Stimulated activated CD8-positive, alpha-beta memory T cell treated with anti-CD3 and anti-CD28 coated beads, Interleukin-4, amount 100 ng/mL, for 1 hour (primary cell): ENCODE data around the gene ULBP3.
"Not testable (repeated sequence)": the region's sequence is repeated elsewhere in the genome, so short reads cannot be mapped to it uniquely, and the experiment has no call there.

Experiments used
- DNase-seq, 2 donors: peaks; one replicate each; pipeline ENCODE4 v3.0.0-alpha.2; 2020; ENCODE audit warnings: low read depth in 2 of 2, low spot score in 1 of 2

The ULBP3 gene

DNA sequence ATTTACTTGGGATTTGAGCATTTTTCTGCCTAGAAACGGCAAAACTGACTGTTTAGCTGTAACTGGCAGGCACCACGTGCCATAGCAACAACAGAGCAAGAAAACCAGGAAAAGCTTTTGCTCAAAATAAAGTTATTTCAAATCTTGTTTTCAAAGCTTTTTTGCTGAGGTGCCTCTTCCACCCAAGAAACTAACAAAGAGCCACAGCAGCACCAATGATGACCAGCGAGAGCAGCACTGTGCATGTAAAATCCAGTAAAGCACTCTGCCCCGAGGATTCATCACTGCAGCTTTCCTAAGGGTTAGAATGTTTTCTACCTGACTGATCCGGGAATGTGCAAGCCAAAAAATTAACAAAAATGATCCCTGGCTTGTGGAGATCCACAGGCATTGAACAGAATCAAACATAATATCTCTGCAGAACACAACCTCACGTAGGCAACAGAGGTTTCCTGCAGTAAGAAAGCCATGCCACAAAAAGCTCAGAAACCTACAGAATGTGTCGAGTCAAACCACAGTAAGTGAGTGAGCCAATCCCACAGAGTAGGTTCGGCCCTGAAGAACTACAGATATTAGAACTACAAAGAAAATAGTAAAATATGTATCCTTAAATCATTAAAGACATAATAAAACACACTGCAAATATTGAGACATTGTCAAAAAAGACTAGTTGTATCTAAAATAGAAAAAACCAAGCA is 7.4 kb upstream of the ULBP3 start:
- no peak for DNase-seq

DNA sequence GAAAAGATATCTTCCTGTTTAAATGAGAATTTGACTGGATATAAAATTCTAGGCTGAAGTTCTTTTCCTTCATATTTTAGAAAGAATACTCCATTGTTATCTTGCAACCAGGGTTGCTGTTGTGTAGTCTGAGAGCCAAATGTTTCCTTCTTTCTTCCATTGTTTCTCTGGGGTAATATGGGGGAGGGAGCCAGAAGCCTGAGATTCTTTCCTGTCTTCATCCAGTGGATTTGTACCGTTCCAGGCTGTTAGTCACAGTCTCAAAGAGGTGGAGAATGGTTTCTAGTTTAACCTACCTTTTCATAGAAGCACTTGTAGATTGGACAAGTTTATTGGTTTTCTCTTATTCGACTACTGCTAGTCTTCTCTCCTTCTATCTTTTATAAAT is 6.1 kb upstream of the ULBP3 start:
- no peak for DNase-seq

DNA sequence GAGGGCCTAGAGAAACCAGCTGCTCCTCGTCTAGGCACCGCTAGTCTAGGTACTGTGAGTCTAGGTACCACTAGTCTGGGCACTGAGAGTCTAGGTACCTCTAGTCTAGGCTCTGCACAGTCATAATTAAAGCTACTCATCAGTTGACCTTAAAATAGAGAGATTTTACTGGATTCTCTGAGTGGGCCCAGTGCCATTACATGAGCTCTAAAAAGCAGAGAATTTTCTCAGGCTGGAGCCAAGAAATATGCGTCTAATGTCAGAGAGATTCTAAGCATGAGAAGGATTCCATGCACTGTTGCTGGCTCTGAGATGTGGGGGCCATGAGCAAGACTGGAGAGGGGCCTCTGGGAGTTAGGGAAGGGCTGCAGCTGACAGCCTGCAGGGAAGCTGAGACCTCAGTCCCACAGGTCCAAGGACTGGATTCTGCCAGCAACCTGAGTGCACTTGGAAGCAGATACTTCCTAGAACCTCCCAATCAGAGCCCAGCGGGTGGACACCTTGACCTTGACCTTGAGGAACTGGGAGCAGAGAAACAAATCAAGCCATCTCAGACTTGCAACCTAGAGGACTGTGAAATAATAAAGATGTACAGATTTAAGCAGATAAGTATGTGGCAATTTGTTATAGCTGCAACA is 5.6 kb upstream of the ULBP3 start:
- DNase-seq, result not testable (repeated sequence)

DNA sequence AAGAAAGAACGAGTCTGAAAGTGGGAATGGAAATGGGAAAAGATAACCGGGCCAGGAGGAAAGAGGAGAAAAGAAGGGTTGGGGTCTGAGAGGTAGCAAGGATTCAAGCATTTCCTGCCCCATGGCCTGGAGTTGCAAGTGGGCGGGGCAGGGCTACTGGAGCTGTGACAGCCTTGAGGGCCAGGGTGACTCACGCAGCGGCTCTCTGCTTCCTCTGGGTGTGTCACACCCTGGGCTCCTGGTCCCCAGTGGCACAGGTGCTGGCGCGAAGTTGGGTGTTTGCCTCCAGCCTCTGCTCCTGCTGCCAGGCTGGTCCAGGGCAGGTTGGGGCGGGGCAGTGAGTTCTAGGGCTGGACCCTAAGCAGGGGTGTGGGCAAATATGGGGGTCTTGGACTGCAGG is 3.3 kb upstream of the ULBP3 start:
- DNase-seq, result no peak

DNA sequence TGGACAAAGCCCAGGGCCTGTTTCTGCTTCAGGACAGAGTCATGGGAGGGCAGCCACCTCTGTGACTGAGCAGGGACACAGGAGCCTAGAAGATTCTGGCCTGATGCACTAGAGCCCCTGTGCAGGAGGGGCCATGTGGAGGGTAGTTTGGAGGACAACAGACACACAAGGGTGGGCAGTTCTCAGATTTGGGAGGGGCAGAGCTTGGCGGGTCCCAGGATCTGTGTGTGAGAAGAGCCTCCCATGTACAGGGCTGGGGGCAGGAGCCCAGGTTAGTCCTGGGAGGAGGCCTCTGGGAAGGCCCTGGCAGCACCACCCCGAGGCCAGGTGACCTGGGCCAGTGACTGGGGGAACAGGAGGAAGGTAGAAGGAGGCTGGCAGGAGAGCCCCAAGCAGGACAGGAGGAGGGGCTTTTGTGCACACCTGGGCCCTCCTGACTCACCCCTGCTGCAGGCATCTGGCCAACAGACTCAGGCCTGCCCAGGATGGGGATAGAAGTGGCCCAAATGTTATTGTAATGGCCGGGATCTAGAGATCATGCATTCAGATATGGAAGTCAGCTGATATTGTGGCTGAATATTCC is 1.4 kb upstream of the ULBP3 start:
- no peak for DNase-seq

DNA sequence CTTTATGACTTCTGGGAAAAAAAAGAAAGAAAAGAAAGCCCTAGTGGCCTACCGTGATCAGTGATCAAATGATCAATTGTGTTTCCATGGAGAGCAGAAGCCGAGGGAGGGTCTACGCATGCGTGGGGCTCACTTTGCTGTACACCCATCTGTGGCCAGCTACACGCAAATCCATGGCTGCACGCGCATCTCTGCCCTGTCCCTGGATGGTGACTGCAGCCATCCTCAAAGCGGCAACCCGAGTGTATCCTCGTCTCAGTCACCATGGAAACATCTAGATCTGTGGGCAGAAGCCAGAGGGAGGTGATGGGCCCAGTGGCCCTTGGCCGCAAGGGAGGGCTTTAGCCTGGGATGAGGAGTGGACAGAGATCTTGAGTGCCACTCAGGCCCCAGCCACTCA is 785 bp upstream of the ULBP3 start:
- no peak for DNase-seq

DNA sequence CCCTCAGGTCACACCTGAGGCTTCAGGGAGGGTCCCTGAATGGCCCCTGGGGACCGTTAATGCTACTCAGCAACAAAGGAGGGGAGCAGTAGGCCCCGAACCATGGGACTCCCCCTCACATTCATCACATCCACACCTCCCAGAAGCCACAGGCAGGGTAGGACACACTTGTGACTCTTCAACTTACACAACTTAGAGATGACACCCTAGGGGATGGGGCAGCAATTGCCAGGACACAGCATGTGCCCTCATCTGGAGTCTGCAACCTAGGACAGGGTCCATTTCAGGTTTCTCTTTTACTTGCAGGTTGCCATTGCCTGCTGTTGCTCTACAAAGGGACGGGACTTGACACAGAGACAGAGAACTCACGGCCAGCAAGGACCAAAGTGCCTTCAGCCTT is 770 bp downstream of the ULBP3 start:
- no peak for DNase-seq

DNA sequence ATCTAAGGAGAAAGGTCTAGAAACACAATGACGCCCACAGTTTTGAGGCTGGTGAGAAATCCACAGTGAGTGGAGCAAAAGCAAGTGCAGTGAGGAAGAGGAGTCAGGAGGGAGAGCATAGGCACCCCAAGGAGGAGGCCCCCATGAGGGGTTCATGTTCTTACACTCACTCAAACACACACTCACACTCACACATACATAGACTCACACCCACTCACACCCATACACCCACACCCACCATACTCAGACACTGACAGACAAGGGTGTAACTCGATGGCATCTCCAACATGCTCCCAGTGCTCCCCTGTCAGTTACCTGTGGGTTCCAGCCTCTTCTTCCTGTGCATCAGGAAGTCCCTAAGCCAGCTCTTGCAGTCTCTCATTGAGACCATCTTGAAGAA is 3.8 kb downstream of the ULBP3 start:
- DNase-seq, result no peak

DNA sequence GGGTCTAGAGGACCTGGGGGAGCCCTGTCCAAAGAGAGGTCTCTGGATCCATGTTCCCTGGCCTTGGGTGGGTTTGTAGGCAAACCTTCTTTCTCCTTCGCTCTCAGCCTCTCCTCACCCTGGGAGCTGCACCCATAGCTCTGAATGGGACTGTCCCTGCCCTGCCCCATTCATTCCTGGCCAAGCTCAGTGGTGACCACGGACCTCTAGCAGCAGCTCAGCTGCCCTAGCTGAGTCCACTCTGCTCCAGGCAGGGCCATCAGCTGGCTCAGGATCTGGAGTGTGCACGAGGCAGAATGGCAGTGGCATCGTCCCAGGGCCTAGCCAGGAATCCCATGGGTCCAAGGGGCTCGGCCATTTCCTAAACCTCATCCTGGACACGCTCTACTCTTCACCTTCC is 5.3 kb downstream of the ULBP3 start:
- DNase-seq, result no peak

DNA sequence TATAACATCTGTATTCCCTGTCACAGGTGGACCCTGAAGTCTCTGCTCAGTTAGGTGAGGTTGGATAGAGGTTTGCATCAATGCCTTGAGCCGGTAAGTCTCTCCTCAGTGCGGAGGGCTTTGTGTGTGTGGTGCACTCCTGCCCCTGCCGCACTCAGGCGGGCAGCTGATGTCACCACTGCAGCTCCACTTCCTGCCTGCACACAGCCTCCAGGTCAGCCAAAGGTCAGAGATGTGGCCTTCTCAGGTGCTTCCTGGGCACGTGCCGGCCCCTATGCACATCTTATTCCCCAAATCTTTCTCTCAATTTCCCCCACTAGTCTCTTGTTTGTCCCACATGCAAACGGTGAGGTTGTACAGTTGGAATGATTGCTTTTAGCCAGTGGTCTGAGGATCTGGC is 8.9 kb downstream of the ULBP3 start:
- DNase-seq, result not testable (repeated sequence)

DNA sequence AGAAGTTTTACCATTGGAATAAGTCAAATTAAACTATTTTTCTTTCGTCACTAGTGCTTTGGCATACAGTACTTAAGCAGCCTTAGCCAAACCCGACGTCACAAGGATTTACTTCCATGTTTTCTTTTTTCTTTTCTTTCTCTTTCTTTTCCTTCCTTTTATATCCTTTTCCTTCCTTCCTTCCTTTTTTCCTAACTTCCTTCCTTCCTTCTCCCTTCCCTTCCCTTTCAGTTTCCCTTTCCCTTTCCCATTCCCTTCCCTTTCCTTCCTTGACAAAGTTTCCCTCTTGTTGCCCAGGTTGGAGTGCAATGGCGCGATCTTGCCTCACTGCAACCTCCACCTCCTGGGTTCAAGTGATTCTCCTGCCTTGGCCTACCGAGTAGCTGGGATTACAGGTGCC is 9.9 kb downstream of the ULBP3 start:
- DNase-seq, result no peak

DNA sequence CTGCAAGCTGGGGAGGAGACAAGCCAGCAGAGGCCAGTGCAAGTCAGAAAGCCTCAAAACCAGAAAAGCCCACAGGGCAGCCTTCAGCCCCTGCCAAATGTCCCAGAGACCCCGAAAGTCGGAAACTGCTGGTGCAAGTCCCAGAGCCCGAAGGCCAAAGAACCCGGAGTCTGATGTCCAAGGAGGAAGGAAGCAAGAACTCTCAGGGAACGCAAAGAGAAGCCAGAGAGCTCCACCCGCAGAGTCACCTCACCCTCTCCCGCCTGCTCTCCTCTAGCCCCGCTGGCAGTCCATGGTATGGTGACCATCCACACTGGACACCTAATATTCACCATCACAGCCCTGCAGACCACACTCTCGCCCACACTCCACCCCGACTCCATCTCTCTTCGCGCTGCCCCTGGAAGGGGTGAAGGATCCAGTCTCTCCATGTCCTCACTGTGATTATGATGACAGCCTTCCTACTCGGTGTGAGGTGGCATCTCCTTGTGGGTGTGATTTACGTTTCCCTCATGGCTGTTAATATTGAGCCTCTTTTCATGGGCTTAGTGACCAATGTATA is 10.6 kb downstream of the ULBP3 start:
- no peak for DNase-seq

DNA sequence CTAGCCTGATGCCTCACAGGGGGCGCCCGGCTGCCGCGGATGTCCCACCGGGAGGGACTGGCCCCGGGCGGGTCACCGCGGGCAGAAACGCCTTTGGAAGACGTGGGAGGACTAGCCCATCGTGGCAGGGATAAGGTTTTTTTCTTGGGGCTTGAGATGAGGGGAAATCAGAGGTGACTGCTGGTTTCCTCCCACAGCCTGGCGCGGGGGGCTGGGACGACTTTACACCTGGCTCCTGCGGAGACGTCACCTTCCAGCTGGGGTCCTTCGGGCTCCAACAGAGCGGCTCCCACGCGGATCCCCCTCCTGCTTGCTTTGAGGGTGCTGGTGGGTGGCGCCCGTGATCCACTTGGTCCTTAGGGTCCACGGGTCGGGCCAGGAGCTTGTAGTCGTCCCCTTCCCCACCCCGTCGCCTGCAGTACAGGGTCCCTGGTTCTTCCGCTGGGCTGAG is 11.4 kb downstream of the ULBP3 start:
- no peak for DNase-seq

DNA sequence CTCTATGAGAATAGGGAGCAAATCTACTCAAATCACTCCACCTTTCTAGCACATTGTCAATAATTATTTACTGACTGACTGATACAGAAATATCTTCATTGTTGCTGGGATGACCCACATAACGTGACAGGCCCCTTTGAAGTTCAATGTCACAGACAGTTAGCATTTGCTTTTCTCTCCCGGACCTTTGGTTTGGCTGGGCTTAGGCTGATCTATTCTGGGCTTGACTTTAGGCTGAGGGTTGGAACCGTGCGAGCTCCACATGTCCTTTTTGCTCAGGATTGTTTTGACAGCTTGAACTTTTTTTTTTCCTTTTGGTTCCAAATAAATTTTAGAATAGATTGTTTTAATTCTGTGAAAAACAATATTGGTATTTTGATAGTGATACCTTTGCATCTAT is 12.0 kb downstream of the ULBP3 start:
- DNase-seq, result no peak

DNA sequence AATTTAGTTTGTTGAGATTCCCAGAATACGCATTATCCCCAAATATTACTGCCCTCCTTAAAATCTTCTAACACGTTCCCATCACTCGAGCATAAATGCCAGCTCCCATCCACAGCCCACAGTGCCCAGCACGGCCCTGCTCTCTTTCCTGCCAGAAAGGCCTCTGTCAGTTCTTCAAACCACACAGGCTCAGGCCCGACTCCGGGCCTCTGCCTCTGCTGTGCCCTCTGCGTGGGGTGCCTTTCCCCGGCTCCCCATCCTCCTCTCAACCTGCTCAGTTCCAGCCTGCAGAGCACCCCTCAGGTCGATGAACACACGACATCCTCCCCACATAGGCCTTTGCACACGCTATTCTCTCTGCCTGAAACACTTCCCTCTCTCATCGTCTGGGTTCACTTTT is 12.8 kb downstream of the ULBP3 start:
- no peak for DNase-seq

DNA sequence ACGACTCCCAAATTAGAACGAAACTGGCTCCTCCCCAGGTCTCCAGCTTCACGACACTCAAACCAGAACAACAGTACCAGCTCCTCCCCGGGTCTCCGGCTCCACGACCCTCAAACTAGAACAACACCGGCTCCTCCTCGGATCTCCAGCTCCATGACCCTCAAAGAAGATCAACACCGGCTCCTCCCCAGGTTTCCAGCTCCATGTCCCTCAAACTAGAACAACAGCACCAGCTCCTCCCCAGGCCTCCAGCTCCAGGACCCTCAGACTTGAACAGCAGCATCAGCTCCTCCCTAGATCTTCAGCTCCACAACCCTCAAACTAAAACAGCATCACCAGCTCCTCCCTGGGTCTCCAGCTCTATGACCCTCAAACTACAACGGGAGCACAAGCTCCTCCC is 13.8 kb downstream of the ULBP3 start:
- no peak for DNase-seq

DNA sequence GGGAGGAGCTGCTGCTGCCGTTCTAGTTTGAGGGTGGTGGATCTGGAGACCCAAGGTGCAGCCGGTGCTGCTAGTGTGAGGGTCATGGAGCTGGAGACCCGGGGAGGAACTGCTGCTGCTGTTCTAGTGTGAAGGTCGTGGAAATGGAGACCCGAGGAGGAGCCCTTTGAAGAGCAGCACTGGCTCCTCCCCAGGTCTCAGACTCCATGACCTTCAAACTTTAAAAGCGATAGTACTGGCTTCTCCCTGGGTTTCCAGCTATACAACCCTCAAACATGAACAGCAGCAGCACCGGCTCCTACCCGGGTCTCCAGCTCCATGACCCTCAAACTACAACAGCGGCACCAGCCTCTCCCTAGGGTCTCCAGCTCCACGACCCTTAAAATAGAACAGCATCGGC is 15.5 kb downstream of the ULBP3 start:
- no peak for DNase-seq

DNA sequence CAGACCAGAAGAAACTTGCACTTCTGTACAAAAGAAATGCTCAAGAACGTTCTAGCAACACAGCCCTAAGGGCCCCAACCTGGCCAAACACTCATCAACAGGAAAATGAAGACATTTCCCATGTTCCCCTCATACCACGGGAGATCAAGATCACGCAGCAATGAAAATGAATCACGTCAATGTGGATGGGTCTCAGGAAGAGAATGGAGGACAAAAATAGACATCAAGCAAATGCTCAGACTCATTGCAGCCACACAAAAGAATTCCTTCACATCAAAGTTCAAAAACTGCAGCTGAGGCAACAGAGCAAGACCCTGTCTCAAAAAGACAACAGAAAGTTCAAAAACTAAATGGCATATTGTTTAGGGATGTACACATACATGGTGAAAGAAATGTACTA is 18.1 kb downstream of the ULBP3 start:
- no peak for DNase-seq

DNA sequence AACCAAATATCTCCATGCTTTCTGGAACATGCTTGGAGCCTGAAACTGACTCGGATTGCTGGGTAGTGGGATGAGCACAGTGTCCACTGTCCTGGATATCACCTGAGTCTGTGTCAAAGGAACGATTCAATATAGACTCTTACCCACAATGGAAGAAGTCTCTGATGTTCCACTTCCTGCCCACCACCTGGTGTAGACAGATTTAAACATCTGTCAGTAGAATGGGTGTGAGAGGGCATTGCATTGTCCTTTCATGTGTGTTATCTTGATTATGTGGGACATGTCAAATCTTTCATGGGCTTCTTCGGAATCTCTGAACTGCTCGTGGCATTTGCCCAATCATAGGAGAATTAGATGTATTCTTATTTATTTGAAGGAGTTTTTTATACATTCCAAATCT is 20.8 kb downstream of the ULBP3 start:
- no peak for DNase-seq

DNA sequence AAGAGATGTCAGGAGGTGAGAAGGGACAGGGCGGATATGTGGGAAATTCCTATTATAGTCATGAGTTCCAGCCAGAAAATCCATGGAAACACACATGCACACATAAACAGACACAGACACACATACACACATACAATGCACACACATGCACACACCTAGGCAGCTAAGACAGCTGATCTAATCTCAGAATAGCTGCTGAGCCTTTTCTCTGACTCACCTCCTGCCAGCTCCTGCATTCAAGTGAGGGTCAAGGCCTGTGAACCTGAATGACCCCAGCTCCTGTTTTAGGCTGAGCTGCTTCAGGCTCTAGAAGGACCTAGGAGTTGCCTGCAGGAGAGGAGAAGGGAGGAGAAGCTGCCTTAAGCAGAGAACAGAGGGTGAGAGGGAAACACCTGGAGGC is 22.0 kb downstream of the ULBP3 start:
- DNase-seq, result no peak

DNA sequence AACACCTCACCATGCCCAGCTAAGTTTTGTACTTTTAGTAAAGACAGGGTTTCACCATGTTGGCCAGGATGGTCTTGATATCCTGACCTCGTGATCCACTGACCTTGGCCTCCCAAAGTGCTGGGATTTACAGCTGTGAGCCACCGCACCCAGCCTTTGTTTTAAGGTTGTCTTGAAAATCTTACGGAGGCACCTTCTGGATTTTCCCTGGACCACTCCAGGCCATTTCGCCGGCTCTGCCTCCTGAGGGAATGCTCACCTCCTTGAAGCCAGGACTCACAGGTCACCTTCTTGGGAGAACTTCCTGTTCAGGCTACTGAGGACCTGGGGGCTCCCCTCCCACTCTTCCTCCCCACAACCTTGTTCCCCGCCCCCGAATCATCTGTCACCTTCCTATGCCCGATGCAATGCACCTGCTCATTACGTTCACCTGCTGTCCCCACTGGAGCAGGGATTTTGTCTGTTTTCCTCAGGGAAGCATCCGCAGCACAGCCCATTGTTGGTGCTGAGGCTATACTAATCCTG is 24.2 kb downstream of the ULBP3 start:
- DNase-seq, result no peak
